HCT116 (cell line): ENCODE measurements around the gene RCN2. TPM values are rescaled to one million over a fixed set of nuclear protein-coding genes. Genes with fewer than 3 reads are reported as not detected.

Experiments
- ATAC-seq: fragments of 200-7000 bp; cut with Tn5 transposase; 2 replicates; pipeline ENCODE4 v1.9.1; 2020; ENCODE audit warnings: mild to moderate bottlenecking, moderate library complexity
- BruUV-seq: library from RNA; stranded (reverse); fragments of 400-500 nt; replicated peaks from 2 replicates; lab custom pipeline; 2021; lab: Mats Ljungman, UMichigan
- CTCF ChIA-PET: fragments of 300-600 bp; sonication (Branson Sonifier 250); formaldehyde crosslinking; loops from one replicate; lab custom pipeline; 2021; ENCODE audit warnings: antibody characterized with exemption; lab: Charles Lee
- POLR2A ChIA-PET: fragments of 300-600, 350-600 bp; sonication (Branson Sonifier 250); formaldehyde crosslinking; loops from one replicate; lab custom pipeline; 2021; ENCODE audit warnings: antibody characterized with exemption; lab: Charles Lee
- RAD21 ChIA-PET, 2 experiments: fragments of 300-600 bp; sonication (Branson Sonifier 250); formaldehyde crosslinking; loops; one replicate each; lab custom pipeline; 2023; ENCODE audit warnings: low total read pairs in 2 of 2; ENCODE audit not compliant: uncharacterized antibody in 2 of 2, unreplicated experiment in 2 of 2, low non-redundant PET in 1 of 2; lab: Charles Lee
- DNase-seq: peaks from one replicate; pipeline ENCODE4 v3.0.0-alpha.2; 2010; ENCODE audit warnings: low read depth, low spot score
- H2AFZ ChIP-seq: fragments of 200-600 bp; shearing (Covaris generic), sonication (generic); 2 replicates; pipeline ENCODE4 v1.6.1; 2017; ENCODE audit warnings: low read depth, mixed run types, mixed read lengths, antibody characterized with exemption, low read length; ENCODE audit not compliant: poor library complexity, severe bottlenecking
- H3K27ac ChIP-seq: 2 replicates; pipeline ENCODE4 v1.5.1; 2012; ENCODE audit warnings: low read depth, low read length
- H3K27me3 ChIP-seq: fragments of 200-600 bp; sonication (generic); 2 replicates; pipeline ENCODE4 v1.6.1; 2016; ENCODE audit warnings: mixed run types, low read length, mixed read lengths; ENCODE audit not compliant: insufficient read depth
- H3K36me3 ChIP-seq, 2 experiments: fragments of 200-500 bp in 1 of 2; fragments of 200-600 bp in 1 of 2; sonication (Bioruptor generic) in 1 of 2; sonication (generic) in 1 of 2; 2 replicates each; pipeline versions ENCODE4 v1.5.1 to v1.6.1; 2014 to 2016; ENCODE audit warnings: low read length in 2 of 2, inconsistent platforms in 1 of 2, mixed read lengths in 1 of 2, mixed run types in 1 of 2; ENCODE audit not compliant: insufficient read depth in 2 of 2, control insufficient read depth in 1 of 2
- H3K4me1 ChIP-seq, 2 experiments: fragments of 200-600 bp in 1 of 2; sonication (generic) in 1 of 2; 2 replicates each; pipeline versions ENCODE4 v1.5.1 to v1.6.1; 2012 to 2017; ENCODE audit warnings: low read length in 2 of 2, inconsistent platforms in 1 of 2, mild to moderate bottlenecking in 1 of 2, mixed read lengths in 1 of 2, mixed run types in 1 of 2, moderate library complexity in 1 of 2; ENCODE audit not compliant: insufficient read depth in 2 of 2, control insufficient read depth in 1 of 2
- H3K4me2 ChIP-seq: fragments of 200-600 bp; sonication (generic); 2 replicates; pipeline ENCODE4 v1.6.1; 2017; ENCODE audit warnings: mixed run types, low read length, mixed read lengths
- H3K4me3 ChIP-seq, 2 experiments: fragments of 200-600 bp in 1 of 2; sonication (generic) in 1 of 2; replicated peaks in 1 of 2; 2 replicates each; pipeline ENCODE4 v1.5.1; 2011 to 2016; ENCODE audit warnings: low read length in 2 of 2, control low read depth in 1 of 2, low read depth in 1 of 2, mild to moderate bottlenecking in 1 of 2, mixed read lengths in 1 of 2, mixed run types in 1 of 2
- H3K79me2 ChIP-seq: fragments of 200-600 bp; sonication (generic); 2 replicates; pipeline ENCODE4 v1.6.1; 2017; ENCODE audit warnings: mild to moderate bottlenecking, mixed run types, low read length, moderate library complexity, mixed read lengths; ENCODE audit not compliant: insufficient read depth
- H3K9ac ChIP-seq: fragments of 200-600 bp; sonication (generic); 2 replicates; pipeline ENCODE4 v1.6.1; 2016; ENCODE audit warnings: low read length, mixed read lengths
- H3K9me2 ChIP-seq: fragments of 200-600 bp; sonication (generic), shearing (Covaris generic); 2 replicates; pipeline ENCODE4 v1.6.1; 2017; ENCODE audit warnings: mixed run types, mild to moderate bottlenecking, moderate library complexity; ENCODE audit not compliant: insufficient read depth
- H3K9me3 ChIP-seq, 2 experiments: fragments of 200-500 bp in 1 of 2; fragments of 200-600 bp in 1 of 2; sonication (Bioruptor generic) in 1 of 2; sonication (generic) in 1 of 2; 2 replicates each; pipeline ENCODE4 v1.6.1; 2014 to 2017; ENCODE audit warnings: low read length in 2 of 2, mixed read lengths in 2 of 2, inconsistent platforms in 1 of 2, low read depth in 1 of 2, mild to moderate bottlenecking in 1 of 2, mixed run types in 1 of 2, moderate library complexity in 1 of 2; ENCODE audit not compliant: control insufficient read depth in 1 of 2, insufficient read depth in 1 of 2
- H4K20me1 ChIP-seq: fragments of 200-600 bp; sonication (generic), shearing (Covaris generic); 2 replicates; pipeline ENCODE4 v1.6.1; 2017; ENCODE audit warnings: mixed run types, mild to moderate bottlenecking, moderate library complexity; ENCODE audit not compliant: insufficient read depth
- SIN3A ChIP-seq: IDR thresholded peaks from 2 replicates; pipeline ENCODE4 v1.6.1; 2012; ENCODE audit warnings: low read depth
- TCF7L2 ChIP-seq: IDR thresholded peaks from 2 replicates; pipeline ENCODE4 v1.7.0; 2011; ENCODE audit warnings: borderline replicate concordance, inconsistent platforms; ENCODE audit not compliant: insufficient read depth, insufficient read length; ENCODE audit errors: extremely low read depth
- ZFX ChIP-seq: fragments of 450-650 bp; IDR thresholded peaks from 2 replicates; pipeline ENCODE4 v1.6.1; 2017
- intact Hi-C: fragments of 100-400 bp; cut with micrococcal nuclease; formaldehyde crosslinking; loops from 2 replicates; pipeline ENCODE4 v1.10.0; 2022
- total RNA-seq: library from RNA; stranded (reverse); gene quantifications from one replicate; pipeline ENCODE4 v1.2.1, GENCODE V29; 2021; ENCODE audit not compliant: unreplicated experiment

Gene RCN2
- total RNA-seq, 1 experiment from 2014 or later, result 71.5 TPM

- Histone ChIP-seq H4K20me1 (no peaks in the 10 kb centered on the region), H3K9me3 (no peaks in the 10 kb centered on the region), H3K27me3 (no peaks in the 10 kb centered on the region), H3K79me2 (peaks cover 14% of the 10 kb centered on the region; the same call in 1 of the 2 replicates), H3K4me1 (peaks cover 5 to 7% of the 10 kb centered on the region in 2 experiments; a peak in 2 of 4 replicates)
- CTCF ChIA-PET, result no interaction called here
- RAD21 ChIA-PET, result no interaction called here
- no peak for TF ChIP-seq SIN3A
- peak; percentile 70 for TF ChIP-seq ZFX
- TF ChIP-seq, all 23 proteins: peak for 1
- peaks cover 13 to 20% of the 10 kb centered on the region in 2 experiments; a peak in 2 of 4 replicates for H3K36me3 ChIP-seq
- ATAC-seq (no peak), DNase-seq (no peak)
- H3K9ac ChIP-seq, result peak overlapping the region; percentile 82
- H3K4me2 ChIP-seq, result peak overlapping the region; percentile 87
- H2AFZ ChIP-seq, result no peak overlapping the region
- no peaks in the 10 kb centered on the region for H3K9me2 ChIP-seq
- POLR2A ChIA-PET, result interaction anchor here (2.1 kb wide), 1 partner anchor 9 kb away, joined by 9 read pairs; no protein-coding TSS in a partner anchor
- intact Hi-C loops, result no loop called here
- H3K4me3 ChIP-seq, result peak overlapping the region; percentile 81 to 83
- TSS peak; percentile 57 for BruUV-seq
- H3K27ac ChIP-seq, result peak overlapping the region; percentile 65; the same call in 1 of the 2 replicates
Measured at GRCh38 chr15:76932135-76932966, 802 bp downstream of the RCN2 start.

- Histone ChIP-seq H3K9me2 (no peaks in the 10 kb centered on the region), H2AFZ (no peak overlapping the region), H3K79me2 (peaks cover 14% of the 10 kb centered on the region; the same call in 1 of the 2 replicates), H3K9me3 (no peaks in the 10 kb centered on the region), H3K27me3 (no peaks in the 10 kb centered on the region), H4K20me1 (no peaks in the 10 kb centered on the region), H3K27ac (no peak overlapping the region), H3K4me1 (peaks cover 5 to 6% of the 10 kb centered on the region in 2 experiments; a peak in 2 of 4 replicates), H3K9ac (no peak overlapping the region), H3K4me2 (no peak overlapping the region), H3K36me3 (peaks cover 13 to 22% of the 10 kb centered on the region in 2 experiments; a peak in 2 of 4 replicates), H3K4me3 (no peak overlapping the region)
- ChIA-PET RAD21 (no interaction called here), CTCF (no interaction called here), POLR2A (no interaction called here)
- intact Hi-C loops, result no loop called here
- no TSS peak for BruUV-seq
- DNase-seq (no peak), ATAC-seq (no peak)
- TF ChIP-seq TCF7L2, result no peak
Measured at GRCh38 chr15:76935620-76936019, 4.1 kb downstream of the RCN2 start.
